K562 (cell line): ENCODE data around the gene MKNK2. TPM values are rescaled to one million over a fixed set of nuclear protein-coding genes. Genes with fewer than 3 reads are reported as not detected.

Experiments used
- ATAC-seq: fragments of 200-7000 bp; cut with Tn5 transposase; 3 replicates; pipeline ENCODE4 v1.9.1; 2020; ENCODE audit warnings: moderate library complexity
- BruUV-seq: library from RNA; stranded (reverse); fragments of 400-500 nt; replicated peaks from 2 replicates; lab custom pipeline; 2021; lab: Mats Ljungman, UMichigan
- CTCF ChIA-PET: fragments of 300-600 bp; formaldehyde crosslinking; extraction: SDS; loops from one replicate; lab custom pipeline; 2021; ENCODE audit warnings: low intra/inter-chr PET ratio; lab: Yijun Ruan, JAX
- POLR2A ChIA-PET: fragments of 300-600, 350-650 bp; sonication (Branson Sonifier 250); formaldehyde crosslinking; extraction: SDS; loops from one replicate; lab custom pipeline; 2021; ENCODE audit warnings: antibody characterized with exemption, inconsistent platforms; lab: Yijun Ruan, JAX
- DNase-seq, 4 experiments: peaks; one replicate each; pipeline versions ENCODE4 v3.0.0 to v3.0.0-alpha.2; 2011 to 2018; ENCODE audit warnings: low spot score in 3 of 4, mixed read lengths in 3 of 4; ENCODE audit errors: extremely low read depth in 1 of 4
- FAIRE-seq: peaks from 2 replicates; lab custom pipeline; 2011; peaks lifted over from hg19 to GRCh38; lab: Jason Lieb, UNC
- H2AFZ ChIP-seq: 2 replicates; pipeline ENCODE4 v1.6.0; 2011; ENCODE audit warnings: low read depth, low read length, control low read depth, inconsistent platforms
- H3K27ac ChIP-seq: fragments of 200-600 bp; 3 replicates; pipeline ENCODE4 v1.8.0; 2011; ENCODE audit warnings: low read depth, mild to moderate bottlenecking, control low read depth, inconsistent platforms, low read length, moderate library complexity, mixed read lengths; ENCODE audit errors: extremely low read depth
- H3K27me3 ChIP-seq, 2 experiments: fragments of 300-600 bp in 1 of 2; 2 replicates in 1 of 2; 3 replicates in 1 of 2; pipeline versions ENCODE4 v1.6.0 to v1.8.0; 2011; ENCODE audit warnings: inconsistent platforms in 2 of 2, low read length in 2 of 2, mild to moderate bottlenecking in 1 of 2, mixed read lengths in 1 of 2, moderate library complexity in 1 of 2; ENCODE audit not compliant: control insufficient read depth in 2 of 2, insufficient read depth in 2 of 2
- H3K36me3 ChIP-seq: fragments of 300-600 bp; 3 replicates; pipeline ENCODE4 v1.8.0; 2011; ENCODE audit warnings: mild to moderate bottlenecking, low read length, inconsistent platforms; ENCODE audit not compliant: control insufficient read depth, insufficient read depth
- H3K4me1 ChIP-seq, 2 experiments: fragments of 200-600 bp in 1 of 2; replicated peaks in 1 of 2; 2 replicates in 1 of 2; 3 replicates in 1 of 2; pipeline versions ENCODE4 v1.5.1 to v1.8.0; 2011; ENCODE audit warnings: inconsistent platforms in 2 of 2, low read length in 2 of 2, mild to moderate bottlenecking in 1 of 2, mixed read lengths in 1 of 2, moderate library complexity in 1 of 2; ENCODE audit not compliant: control insufficient read depth in 2 of 2, insufficient read depth in 2 of 2
- H3K4me2 ChIP-seq: 2 replicates; pipeline ENCODE4 v1.6.1; 2011; ENCODE audit warnings: low read length, control low read depth, inconsistent platforms, mixed read lengths; ENCODE audit not compliant: insufficient read depth
- H3K4me3 ChIP-seq: fragments of 200-600 bp; sonication (generic), shearing (Covaris generic); 2 replicates; pipeline ENCODE4 v1.5.1; 2016; ENCODE audit warnings: control low read depth, inconsistent platforms
- H3K79me2 ChIP-seq: fragments of 200-600 bp; 3 replicates; pipeline ENCODE4 v1.8.0; 2011; ENCODE audit warnings: low read length, inconsistent platforms; ENCODE audit not compliant: control insufficient read depth, insufficient read depth
- H3K9ac ChIP-seq, 2 experiments: 2 replicates each; pipeline versions ENCODE4 v1.6.0 to v1.6.1; 2011; ENCODE audit warnings: low read depth in 2 of 2, low read length in 2 of 2, control low read depth in 1 of 2, inconsistent platforms in 1 of 2, mild to moderate bottlenecking in 1 of 2, mixed read lengths in 1 of 2; ENCODE audit not compliant: insufficient read depth in 1 of 2
- H3K9me1 ChIP-seq: one replicate; pipeline ENCODE4 v1.6.0; 2011; ENCODE audit warnings: inconsistent platforms, mild to moderate bottlenecking, low read length, moderate library complexity; ENCODE audit not compliant: control insufficient read depth, insufficient read depth
- H3K9me3 ChIP-seq: replicated peaks from 2 replicates; pipeline ENCODE4 v1.5.1; 2011; ENCODE audit warnings: low read depth, low read length, inconsistent platforms; ENCODE audit not compliant: control insufficient read depth, insufficient read depth
- H4K20me1 ChIP-seq: replicated peaks from 2 replicates; pipeline ENCODE4 v1.6.1; 2011; ENCODE audit warnings: low read length, inconsistent platforms, mixed read lengths; ENCODE audit not compliant: control insufficient read depth, insufficient read depth
- NCOA2 ChIP-seq, 2 experiments: fragments of 450-650 bp; IDR thresholded peaks; 2 replicates each; pipeline ENCODE4 v1.6.1; 2018; ENCODE audit warnings: mild to moderate bottlenecking in 2 of 2, moderate library complexity in 1 of 2; ENCODE audit not compliant: partially characterized antibody in 2 of 2
- POLR2G ChIP-seq: fragments of 200-400 bp; formaldehyde crosslinking; IDR thresholded peaks from 2 replicates; pipeline ENCODE4 v1.6.1; 2017; ENCODE audit warnings: low read depth, mild to moderate bottlenecking, antibody characterized with exemption, low read length, moderate library complexity
- RBFOX2 ChIP-seq: fragments of 200-400 bp; formaldehyde crosslinking; IDR thresholded peaks from 2 replicates; pipeline ENCODE4 v1.6.1; 2017; ENCODE audit warnings: low read depth, mild to moderate bottlenecking, low read length, moderate library complexity
- WGBS: fragments of 100-300 bp; shearing (Covaris generic); methylation state at CpG from one replicate; pipeline ENCODE4 v1.1.6; 2016; ENCODE audit warnings: low coverage, mixed read lengths; ENCODE audit not compliant: insufficient coverage; ENCODE audit errors: missing lambda C conversion rate; 5-methylcytosine and 5-hydroxymethylcytosine counted together
- in situ Hi-C: fragments of 300-500 bp; cut with MboI; formaldehyde crosslinking; loops from 4 replicates; pipeline ENCODE4 v1.15.0; 2018; ENCODE audit warnings: inconsistent platforms, mixed read lengths
- intact Hi-C: fragments of 100-400 bp; cut with micrococcal nuclease; formaldehyde crosslinking; loops from 2 replicates; pipeline ENCODE4 v1.14.2; 2022
- polyA plus RNA-seq, 8 experiments: library from polyadenylated mRNA; depleted of rRNA in 4 of 8; stranded (reverse) in 5 of 8; unstranded in 3 of 8; fragments of >200 nt; fragmentation: Nextera tagmentation in 2 of 8; fragmentation: Illumina TruSeq in 1 of 8; extraction: Ambion mirVana in 2 of 8; extraction: Trizol in 1 of 8; gene quantifications; 2 replicates each; pipeline versions ENCODE4 v1.2.1 to v1.2.3, GENCODE V29; 2011 to 2014; ENCODE audit warnings: inconsistent platforms in 1 of 8, missing spikeins in 1 of 8
- total RNA-seq, 7 experiments: library from RNA; depleted of rRNA in 6 of 7; stranded (reverse); fragments of >200 nt in 6 of 7; fragmentation: Illumina TruSeq in 2 of 7; extraction: Trizol in 2 of 7; gene quantifications; 2 replicates each; pipeline versions ENCODE4 v1.2.1 to v1.2.3, GENCODE V29; 2011 to 2021; ENCODE audit warnings: low replicate concordance in 1 of 7

Gene MKNK2
- total and polyA plus RNA-seq, 9 of the 15 experiments (the other 6 are each of a cell fraction or from before 2014, with no cell fraction given): 5.1 to 191 (median 51.9) TPM

DNA sequence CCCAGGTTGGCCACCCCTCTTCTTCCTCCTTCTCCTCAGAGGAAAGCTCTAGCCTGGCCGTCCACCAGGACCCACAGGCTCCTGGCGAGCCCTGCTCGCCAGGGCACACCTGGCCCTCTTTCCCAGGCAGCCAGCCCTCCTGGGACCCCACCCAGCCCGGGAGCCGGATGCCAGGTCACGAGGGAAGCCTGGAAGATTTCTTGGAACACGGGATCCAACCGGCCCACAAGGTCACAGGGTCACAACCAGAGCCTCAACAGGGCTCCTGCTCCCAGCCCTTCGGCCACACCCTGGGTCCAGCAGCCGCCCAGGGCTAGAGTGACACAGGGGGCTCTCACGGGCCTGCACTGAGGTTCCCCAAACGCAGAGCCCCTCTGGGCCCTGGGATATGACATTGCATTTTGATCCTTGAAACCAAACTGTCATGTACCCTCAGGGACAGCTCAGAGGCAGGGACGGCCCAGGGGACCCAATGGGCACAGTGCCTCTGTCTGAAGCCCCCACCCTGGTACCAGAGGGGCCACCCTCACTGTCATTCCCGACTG lies 5.5 kb downstream of the MKNK2 start:
- intact Hi-C loops (no loop called here), in situ Hi-C loops (no loop called here)
- ChIA-PET CTCF (no interaction called here), POLR2A (interaction anchor here (1.0 to 5.5 kb wide), 3 partner anchors 10 to 170 kb away, joined by 4 to 72 read pairs (median 5); no protein-coding TSS in a partner anchor)
- H3K4me2 ChIP-seq: no peak overlapping the region
- H3K27me3 ChIP-seq: no peaks in the 10 kb centered on the region
- H4K20me1 ChIP-seq: peaks cover 39% of the 10 kb centered on the region
- TF ChIP-seq NCOA2 (IDR thresholded peaks at IDR 0.05; ENCODE audit: partially characterized antibody in 2 of 2) (no peak), RBFOX2 (peak; percentile 35; the same call in 1 of the 2 replicates), POLR2G (peak; percentile 64)
- no TSS peak for BruUV-seq
- ATAC-seq (no peak), DNase-seq (peak in 2 of 4 experiments; percentile 13 to 15), FAIRE-seq (no peak)
- peaks cover 53% of the 10 kb centered on the region for H3K79me2 ChIP-seq
- H2AFZ ChIP-seq: no peak overlapping the region
- peaks cover 7% of the 10 kb centered on the region for H3K9me1 ChIP-seq
- no peaks in the 10 kb centered on the region for H3K9me3 ChIP-seq
- WGBS: 68% methylated on average over 14 of the region's 14 CpGs
- peak overlapping the region; percentile 34; the same call in 2 of the 3 replicates for H3K27ac ChIP-seq
- H3K36me3 ChIP-seq: peaks cover 86% of the 10 kb centered on the region; the same call in 2 of the 3 replicates
- peak overlapping the region in 1 of 2 experiments; percentile 66; a peak in 1 of 4 replicates for H3K9ac ChIP-seq
- no peak overlapping the region for H3K4me3 ChIP-seq
- peaks cover 29 to 93% of the 10 kb centered on the region in 2 experiments for H3K4me1 ChIP-seq
